PC-3 (cell line): Measurements from ENCODE around the gene ZNF891. TPM values are rescaled to one million over a fixed set of nuclear protein-coding genes. Genes with fewer than 3 reads are reported as not detected.

Experiments
- ATAC-seq: fragments of 200-7000 bp; cut with Tn5 transposase; 2 replicates; pipeline ENCODE4 v1.9.1; 2020; ENCODE audit warnings: mild to moderate bottlenecking, moderate library complexity
- BruUV-seq: library from RNA; stranded (reverse); fragments of 400-500 nt; replicated peaks from 2 replicates; lab custom pipeline; 2021; lab: Mats Ljungman, UMichigan
- CTCF ChIA-PET: fragments of 300-600 bp; sonication (Branson Sonifier 250); formaldehyde crosslinking; loops from one replicate; lab custom pipeline; 2022; ENCODE audit warnings: antibody characterized with exemption; lab: Charles Lee
- POLR2A ChIA-PET: fragments of 300-600 bp; sonication (Branson Sonifier 250); formaldehyde crosslinking; loops from one replicate; lab custom pipeline; 2022; ENCODE audit warnings: antibody characterized with exemption; ENCODE audit not compliant: unreplicated experiment; lab: Charles Lee
- DNase-seq: peaks from one replicate; pipeline ENCODE4 v3.0.0-alpha.2; 2015
- H2AFZ ChIP-seq: fragments of 300-600 bp; sonication (generic); 2 replicates; pipeline ENCODE4 v1.6.0; 2016; ENCODE audit warnings: antibody characterized with exemption, low read length
- H3F3A ChIP-seq: fragments of 300-600 bp; sonication (generic); one replicate; pipeline ENCODE4 v1.6.0; 2017; ENCODE audit warnings: antibody characterized with exemption, low read length, control low read depth, mild to moderate bottlenecking; ENCODE audit not compliant: unreplicated experiment
- H3K27ac ChIP-seq: fragments of 300-600 bp; sonication (generic); 2 replicates; pipeline ENCODE4 v1.5.1; 2016; ENCODE audit warnings: mild to moderate bottlenecking, low read length
- H3K27me3 ChIP-seq: fragments of 300-600 bp; sonication (generic); 2 replicates; pipeline ENCODE4 v1.6.1; 2016; ENCODE audit warnings: low read length, mixed read lengths
- H3K36me3 ChIP-seq: fragments of 300-600 bp; sonication (generic); 2 replicates; pipeline ENCODE4 v1.6.1; 2016; ENCODE audit warnings: low read depth, mixed run types, low read length, mixed read lengths
- H3K4me1 ChIP-seq: fragments of 300-600 bp; sonication (generic); 2 replicates; pipeline ENCODE4 v1.5.1; 2016; ENCODE audit warnings: low read length; ENCODE audit not compliant: insufficient read depth
- H3K4me2 ChIP-seq: fragments of 300-600 bp; sonication (generic); 2 replicates; pipeline ENCODE4 v1.6.0; 2016; ENCODE audit warnings: low read length
- H3K4me3 ChIP-seq: fragments of 300-600 bp; sonication (generic); 2 replicates; pipeline ENCODE4 v1.5.1; 2016; ENCODE audit warnings: mild to moderate bottlenecking, low read length, mixed read lengths
- H3K79me2 ChIP-seq: fragments of 300-600 bp; sonication (generic); 2 replicates; pipeline ENCODE4 v1.6.1; 2017; ENCODE audit warnings: low read length, mixed read lengths
- H3K9ac ChIP-seq: fragments of 300-600 bp; sonication (generic); 2 replicates; pipeline ENCODE4 v1.6.0; 2016; ENCODE audit warnings: mild to moderate bottlenecking, low read length
- H3K9me2 ChIP-seq: fragments of 300-600 bp; sonication (generic); replicated peaks from 2 replicates; pipeline ENCODE4 v1.6.1; 2016; ENCODE audit warnings: mixed run types, low read length, mixed read lengths
- H3K9me3 ChIP-seq: fragments of 300-600 bp; sonication (generic); 2 replicates; pipeline ENCODE4 v1.6.1; 2016; ENCODE audit warnings: low read length, mixed read lengths
- H4K20me1 ChIP-seq: fragments of 300-600 bp; sonication (generic); 2 replicates; pipeline ENCODE4 v1.6.1; 2016; ENCODE audit warnings: low read length, mixed read lengths
- CTCF ChIP-seq: fragments of 300-600 bp; sonication (generic); conservative IDR thresholded peaks from 2 replicates; pipeline ENCODE4 v1.5.1; 2017; ENCODE audit warnings: antibody characterized with exemption, low read depth, mild to moderate bottlenecking, low read length
- EZH2 ChIP-seq: fragments of 300-600 bp; sonication (generic); IDR thresholded peaks from one replicate; pipeline ENCODE4 v1.6.1; 2017; ENCODE audit warnings: antibody characterized with exemption, mild to moderate bottlenecking, low read length; ENCODE audit not compliant: unreplicated experiment
- EZH2phosphoT487 ChIP-seq: fragments of 300-600 bp; sonication (generic); IDR thresholded peaks from 2 replicates; pipeline ENCODE4 v1.6.1; 2018; ENCODE audit warnings: mild to moderate bottlenecking, antibody characterized with exemption, low read length, borderline replicate concordance
- intact Hi-C: fragments of 100-400 bp; cut with micrococcal nuclease; formaldehyde crosslinking; loops from 2 replicates; pipeline ENCODE4 v1.9.0; 2023
- total RNA-seq: library from RNA; depleted of rRNA; stranded (reverse); fragments of >200 nt; gene quantifications from 2 replicates; pipeline ENCODE4 v1.2.3, GENCODE V29; 2014

ZNF891 gene
- total RNA-seq, 1 experiment from 2014 or later, result 0.98 TPM

DNA sequence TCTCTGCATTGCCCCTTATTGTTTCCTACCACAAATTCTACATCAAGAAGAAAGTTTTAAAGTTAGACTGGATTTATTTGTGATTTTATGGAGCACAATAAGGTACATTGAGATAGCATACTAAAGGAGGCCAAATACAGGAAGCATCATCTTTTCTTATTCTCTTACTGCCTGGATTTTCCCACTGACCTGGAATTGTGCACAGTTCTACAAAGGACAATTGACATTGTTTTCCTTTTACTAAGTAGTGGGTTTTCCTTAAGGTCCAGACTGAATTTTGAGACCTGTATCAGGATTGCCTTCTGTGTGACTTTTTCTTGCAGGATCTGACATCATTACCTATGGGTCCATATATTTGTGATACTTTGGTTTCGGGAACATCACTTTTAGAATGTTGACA, 68.1 kb downstream of the ZNF891 start:
- intact Hi-C loops, result no loop called here

GRCh38 chr12:133058203-133059113, 71.6 kb downstream of the ZNF891 start:
- Histone ChIP-seq H3K9me3 (peaks cover 77% of the 10 kb centered on the region), H3K9ac (no peak overlapping the region), H3K9me2 (no peaks in the 10 kb centered on the region), H3K27me3 (no peaks in the 10 kb centered on the region), H3K79me2 (no peaks in the 10 kb centered on the region), H3K27ac (no peak overlapping the region), H3K4me2 (no peak overlapping the region), H3K36me3 (peaks cover 45% of the 10 kb centered on the region), H3K4me1 (no peaks in the 10 kb centered on the region), H3K4me3 (no peak overlapping the region), H4K20me1 (no peaks in the 10 kb centered on the region), H3F3A (no peaks in the 10 kb centered on the region), H2AFZ (no peak overlapping the region)
- POLR2A ChIA-PET, result no interaction called here
- DNase-seq (peak; percentile 2), ATAC-seq (no peak)
- intact Hi-C loops, result no loop called here
- TF ChIP-seq EZH2, result no peak
- TF ChIP-seq CTCF, result no peak
- TF ChIP-seq EZH2phosphoT487, result no peak
- CTCF ChIA-PET, result no interaction called here
- no TSS peak for BruUV-seq

More for the DNA sequence above, 68.1 kb downstream of the ZNF891 start:
- no peak for ATAC-seq
- H3K27ac ChIP-seq, result no peak overlapping the region
- H3K4me1 ChIP-seq, result no peaks in the 10 kb centered on the region
- no peak overlapping the region for H3K9ac ChIP-seq
- ChIA-PET CTCF (no interaction called here), POLR2A (no interaction called here)
- BruUV-seq, result no TSS peak
- no peak overlapping the region for H3K4me3 ChIP-seq
- TF ChIP-seq EZH2phosphoT487 (no peak), EZH2 (no peak), CTCF (no peak)
- no peaks in the 10 kb centered on the region for H3K27me3 ChIP-seq
- no peak overlapping the region for H2AFZ ChIP-seq
- peaks cover 76% of the 10 kb centered on the region for H3K9me3 ChIP-seq
- H4K20me1 ChIP-seq, result no peaks in the 10 kb centered on the region
- no peak overlapping the region for H3K4me2 ChIP-seq
- H3K36me3 ChIP-seq, result peaks cover 30% of the 10 kb centered on the region
- no peaks in the 10 kb centered on the region for H3K9me2 ChIP-seq
- H3F3A ChIP-seq, result no peaks in the 10 kb centered on the region
- DNase-seq, result no peak
- no peaks in the 10 kb centered on the region for H3K79me2 ChIP-seq

DNA sequence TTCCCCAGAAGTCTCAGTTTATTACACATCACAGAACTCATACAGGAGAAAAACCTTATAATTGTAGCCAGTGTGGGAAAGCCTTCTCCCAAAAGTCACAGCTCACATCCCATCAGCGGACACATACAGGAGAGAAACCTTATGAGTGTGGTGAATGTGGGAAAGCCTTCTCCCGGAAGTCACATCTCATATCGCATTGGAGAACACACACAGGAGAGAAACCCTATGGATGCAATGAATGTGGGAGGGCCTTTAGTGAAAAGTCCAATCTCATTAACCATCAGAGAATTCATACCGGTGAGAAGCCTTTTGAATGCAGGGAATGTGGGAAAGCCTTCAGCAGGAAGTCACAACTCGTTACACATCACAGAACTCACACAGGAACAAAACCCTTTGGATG, 72.6 kb downstream of the ZNF891 start:
- no peaks in the 10 kb centered on the region for H3K9me2 ChIP-seq
- no TSS peak for BruUV-seq

More for the DNA sequence above, 72.6 kb downstream of the ZNF891 start:
- H2AFZ ChIP-seq, result no peak overlapping the region
- peaks cover 45% of the 10 kb centered on the region for H3K36me3 ChIP-seq
- TF ChIP-seq CTCF, result no peak
- no peak for TF ChIP-seq EZH2phosphoT487
- no peak for TF ChIP-seq EZH2
- intact Hi-C loops, result no loop called here
- H3K27ac ChIP-seq, result no peak overlapping the region
- no peaks in the 10 kb centered on the region for H3K79me2 ChIP-seq
- no peak overlapping the region; the same call in 1 of the 2 replicates for H3K4me3 ChIP-seq
- POLR2A ChIA-PET, result no interaction called here
- H3K4me2 ChIP-seq, result no peak overlapping the region
- H3K27me3 ChIP-seq, result no peaks in the 10 kb centered on the region
- CTCF ChIA-PET, result no interaction called here
- no peaks in the 10 kb centered on the region for H3F3A ChIP-seq
- ATAC-seq (no peak), DNase-seq (no peak)
- peaks cover 74% of the 10 kb centered on the region for H3K9me3 ChIP-seq
- no peaks in the 10 kb centered on the region for H4K20me1 ChIP-seq
- H3K4me1 ChIP-seq, result no peaks in the 10 kb centered on the region
- no peak overlapping the region for H3K9ac ChIP-seq
